Smooth muscle cell of the brain vasculature (primary cell): ENCODE data around the gene GYPC.
"Not testable (repeated sequence)": the region's sequence is repeated elsewhere in the genome, so short reads cannot be mapped to it uniquely, and the experiment has no call there.

Experiments used
- DNase-seq: peaks from one replicate; pipeline ENCODE4 v3.0.0-alpha.2; 2012; ENCODE audit warnings: low read depth, low spot score

The GYPC gene

DNA sequence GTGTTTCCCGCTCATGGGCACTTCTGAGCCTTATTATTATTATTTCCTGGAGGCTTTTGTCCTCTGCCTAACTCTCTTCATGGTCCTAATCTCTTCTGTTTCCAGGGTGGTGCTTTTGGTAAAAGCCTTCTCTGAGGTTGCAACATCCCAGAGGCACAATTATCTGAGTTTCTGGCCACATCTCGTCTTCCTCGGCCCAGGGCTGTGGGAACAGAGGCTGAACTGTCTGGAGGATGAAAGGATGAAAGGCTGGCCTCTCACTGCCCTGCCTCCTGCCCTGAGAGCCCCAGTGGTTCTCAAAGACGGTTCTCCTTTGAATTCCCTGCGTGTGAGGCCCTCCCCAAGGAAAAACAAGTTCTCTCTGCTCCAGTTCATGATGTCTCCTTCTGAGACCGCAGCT lies 13.8 kb downstream of the GYPC start:
- no peak for DNase-seq

DNA sequence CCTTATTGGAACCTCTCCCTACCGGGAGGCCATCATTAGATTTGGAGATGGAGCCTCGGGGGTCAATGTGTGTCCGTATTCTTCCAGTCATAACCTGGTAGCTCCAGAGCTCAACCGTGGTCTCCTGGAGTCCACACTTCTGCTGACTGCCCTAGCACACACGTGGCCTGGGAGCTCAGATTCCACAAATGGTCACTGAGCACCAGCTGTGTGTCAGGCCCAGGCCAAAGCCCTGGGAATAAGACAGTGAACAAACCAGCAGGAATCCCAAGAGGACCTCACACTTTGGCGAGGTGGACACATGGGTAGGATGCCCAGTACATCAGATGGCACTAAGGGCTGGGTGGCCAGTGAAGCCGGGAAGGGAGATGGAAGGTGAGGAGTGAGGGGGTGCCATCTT lies 15.5 kb downstream of the GYPC start:
- DNase-seq = no peak

DNA sequence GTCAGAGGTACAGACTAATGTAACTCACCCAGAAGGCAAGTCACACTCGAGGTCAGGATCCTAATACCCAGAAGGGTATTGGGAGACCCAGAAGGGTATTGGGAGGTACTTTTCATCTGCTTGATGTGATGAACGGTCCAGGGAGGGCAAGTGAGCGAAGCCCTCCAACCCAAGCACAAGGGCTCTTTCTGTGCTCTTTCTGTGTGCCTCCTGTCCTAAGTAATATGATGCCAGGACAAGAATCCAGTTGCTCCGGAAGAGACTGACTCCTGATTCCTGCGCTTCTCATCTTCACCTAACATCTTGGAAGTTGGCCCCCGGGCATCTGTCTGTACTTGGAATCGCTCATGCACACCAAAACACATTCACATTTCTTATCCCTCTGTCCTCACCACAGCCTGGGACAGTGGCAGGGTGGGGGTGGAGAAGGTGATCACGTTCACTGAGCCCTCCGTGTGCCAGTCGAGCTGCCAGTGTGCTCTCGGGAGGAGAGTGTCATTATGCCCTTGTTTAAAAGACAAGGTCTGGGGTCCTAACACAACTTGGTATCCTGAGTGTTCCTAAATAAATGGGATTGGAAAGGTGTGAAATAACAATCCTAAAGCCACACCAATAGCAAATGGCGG lies 17.1 kb downstream of the GYPC start:
- DNase-seq = no peak

DNA sequence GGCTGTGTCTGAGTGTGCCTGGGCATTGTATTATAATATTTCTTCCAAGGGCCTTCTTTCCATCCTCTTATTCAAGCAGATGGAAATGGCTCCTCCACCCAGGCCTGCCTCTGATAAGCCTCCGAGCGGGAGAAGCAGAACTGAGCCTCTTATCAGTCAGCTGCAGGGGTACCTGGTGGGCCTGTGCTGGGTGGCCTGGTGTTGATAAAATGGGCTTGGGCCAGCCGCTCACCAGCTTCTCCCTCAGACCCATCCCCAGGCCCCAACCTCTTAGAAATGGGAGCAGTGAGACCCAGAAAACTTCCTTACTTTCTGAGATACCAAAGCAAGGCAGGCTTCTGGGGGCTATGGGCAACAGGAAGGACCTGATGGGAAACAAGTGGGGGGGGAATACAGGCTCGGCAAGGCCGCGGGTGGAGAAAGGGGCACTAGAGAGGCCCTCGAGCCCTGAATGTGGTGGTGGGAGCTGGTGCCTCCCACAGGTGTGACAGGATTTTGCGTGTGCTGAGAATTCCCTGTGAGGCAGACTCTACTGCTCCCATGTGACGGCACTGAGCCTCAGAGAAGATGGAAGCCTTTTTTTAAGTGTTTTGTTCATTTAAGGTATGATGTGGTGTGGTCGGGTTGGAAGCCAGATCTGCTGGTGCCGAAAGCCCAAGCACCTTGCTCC lies 18.3 kb downstream of the GYPC start:
- DNase-seq = no peak

DNA sequence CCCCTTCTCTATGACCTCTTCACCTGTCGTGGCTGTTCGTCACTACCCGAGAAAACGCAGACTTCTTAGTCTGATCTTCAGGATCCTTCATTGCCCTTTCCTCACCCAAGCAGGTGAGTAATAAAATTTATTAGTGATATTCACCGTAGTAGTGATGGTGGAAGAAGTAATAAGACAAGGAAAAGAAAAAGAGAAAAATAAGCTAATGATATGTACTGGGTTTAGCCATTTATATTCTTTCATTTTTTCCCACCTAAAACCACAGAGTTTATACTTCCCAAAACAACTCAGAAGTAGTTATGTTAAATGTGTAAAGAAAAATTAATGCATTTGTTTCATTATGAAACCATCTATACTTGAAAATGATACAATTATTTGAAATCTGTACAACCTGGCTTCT lies 19.7 kb downstream of the GYPC start:
- DNase-seq = no peak

DNA sequence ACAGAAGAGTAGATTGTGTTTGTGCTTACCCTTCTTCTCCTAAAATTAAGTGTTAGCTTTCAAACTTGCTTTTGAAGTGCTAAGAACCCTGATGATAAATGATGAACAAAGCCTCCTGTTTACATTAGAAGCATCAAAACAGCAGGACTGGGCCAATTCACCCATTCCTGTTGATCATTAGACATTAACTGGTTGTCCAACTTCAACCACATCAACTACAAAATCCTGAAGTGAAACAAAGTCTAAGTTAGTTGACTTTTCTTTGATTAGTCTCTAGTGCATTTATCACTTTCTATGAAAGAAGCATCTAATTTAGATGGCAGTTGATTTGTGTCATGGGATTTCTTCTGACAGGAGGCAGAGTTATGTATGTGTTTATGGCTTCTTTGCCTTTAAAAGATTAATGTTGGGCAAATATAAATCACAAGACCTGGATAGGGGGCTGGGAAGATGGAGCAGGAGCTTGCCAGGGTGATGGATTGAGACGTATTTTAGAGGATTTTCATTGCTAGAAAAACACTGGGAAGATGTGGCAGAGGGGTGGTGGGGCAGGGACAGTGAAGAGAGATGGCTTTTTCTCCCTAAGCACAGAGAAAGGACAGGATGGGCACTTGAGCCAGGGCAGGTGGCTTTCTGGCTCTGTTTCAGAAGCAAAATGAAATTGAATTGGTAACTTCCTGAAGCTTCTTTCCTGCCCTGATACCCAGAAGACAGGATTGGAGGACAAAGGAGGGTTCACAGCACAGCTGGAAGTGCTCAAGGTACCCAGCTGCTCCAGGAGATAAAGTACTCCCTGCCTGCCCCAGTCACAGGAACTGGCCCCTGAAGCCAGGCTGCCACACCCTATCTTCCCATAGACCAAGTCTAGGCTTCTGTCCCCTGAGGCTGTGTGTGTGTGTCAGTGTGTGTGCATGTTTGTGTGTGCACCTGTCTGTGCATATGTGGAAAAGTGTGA lies 20.5 kb downstream of the GYPC start:
- DNase-seq = no peak

DNA sequence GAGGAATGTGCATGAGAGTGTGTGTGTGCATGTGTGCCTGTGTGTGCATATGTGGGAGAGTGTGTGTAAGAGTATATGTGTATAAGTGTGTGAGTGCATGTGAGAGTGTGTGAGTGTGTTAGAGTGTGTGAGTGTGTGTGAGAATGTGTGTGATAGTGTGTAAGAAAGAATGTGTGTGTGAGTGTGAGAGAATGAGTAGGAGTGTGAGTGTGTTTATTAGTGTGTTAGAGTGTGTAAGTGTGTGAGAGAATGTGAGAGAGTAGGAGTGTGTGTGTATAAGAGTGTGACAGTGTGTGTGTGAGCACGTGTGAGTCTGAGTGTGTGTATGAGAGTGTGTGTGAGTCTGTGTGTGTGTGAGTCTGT lies 21.2 kb downstream of the GYPC start:
- no peak for DNase-seq

DNA sequence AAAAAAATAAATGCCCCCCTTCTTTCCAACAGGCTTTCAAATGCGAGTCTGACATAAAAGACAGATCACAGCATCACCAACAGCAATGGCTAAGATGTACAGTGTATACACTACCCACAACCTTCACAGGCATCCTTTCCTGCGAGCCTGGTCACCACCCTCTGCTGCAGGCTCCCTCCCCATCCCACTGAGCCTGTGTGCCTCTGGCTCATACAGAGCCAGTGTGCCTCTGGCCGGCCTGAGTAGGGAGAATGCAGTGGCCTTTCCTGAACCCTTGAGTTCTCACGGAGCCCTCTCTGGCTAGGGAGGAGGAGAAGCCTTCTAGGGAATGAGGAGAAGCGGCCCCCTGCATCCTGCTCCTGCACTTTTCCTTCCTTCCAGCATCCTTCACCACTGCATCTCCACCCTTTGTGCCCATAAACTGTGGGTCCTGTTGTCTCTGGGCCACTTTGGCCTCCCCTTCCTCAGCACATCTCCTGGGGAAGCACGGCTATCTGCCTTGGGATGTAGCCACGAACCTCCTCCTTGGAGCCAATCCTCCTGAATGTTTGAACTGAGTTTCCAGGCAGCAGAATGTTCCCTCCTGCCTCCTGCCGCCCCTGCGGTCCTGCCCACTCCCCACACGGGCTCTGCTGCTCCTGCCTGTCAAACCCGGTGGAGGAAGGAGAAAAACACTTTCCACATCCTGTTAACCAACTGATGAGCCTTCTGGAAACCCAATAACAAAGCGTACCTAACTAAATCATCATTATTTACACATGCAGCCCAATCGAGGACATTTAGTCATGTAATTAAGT lies 22.5 kb downstream of the GYPC start:
- no peak for DNase-seq

DNA sequence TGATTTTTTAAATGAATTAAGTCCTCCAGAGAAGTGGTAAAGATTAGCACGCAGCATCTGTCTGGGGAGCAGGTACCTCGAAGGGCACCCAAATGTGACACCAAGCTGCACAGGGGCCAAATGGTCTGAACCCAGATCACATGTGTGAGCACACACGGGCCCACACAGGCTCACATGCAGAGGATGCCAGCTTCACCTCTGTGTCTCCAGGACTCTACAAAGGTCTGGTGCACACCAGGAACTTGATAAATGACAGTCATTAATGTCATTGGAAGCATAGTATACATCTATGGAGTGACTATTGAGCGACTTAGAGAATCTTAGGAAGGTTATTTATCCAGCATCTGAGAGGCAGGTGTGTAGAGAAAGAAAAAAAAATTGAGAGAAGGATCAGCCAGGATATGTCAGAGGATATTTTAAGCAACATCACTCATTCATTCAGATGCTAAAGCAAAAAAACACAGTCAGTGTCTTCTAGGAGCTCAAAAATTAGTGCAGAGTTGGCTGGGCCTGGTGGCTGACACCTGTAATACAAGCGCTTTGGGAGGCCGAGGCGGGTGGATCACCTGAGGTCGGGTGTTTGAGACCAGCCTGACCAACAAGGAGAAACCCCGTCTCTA lies 23.2 kb downstream of the GYPC start:
- DNase-seq = no peak

DNA sequence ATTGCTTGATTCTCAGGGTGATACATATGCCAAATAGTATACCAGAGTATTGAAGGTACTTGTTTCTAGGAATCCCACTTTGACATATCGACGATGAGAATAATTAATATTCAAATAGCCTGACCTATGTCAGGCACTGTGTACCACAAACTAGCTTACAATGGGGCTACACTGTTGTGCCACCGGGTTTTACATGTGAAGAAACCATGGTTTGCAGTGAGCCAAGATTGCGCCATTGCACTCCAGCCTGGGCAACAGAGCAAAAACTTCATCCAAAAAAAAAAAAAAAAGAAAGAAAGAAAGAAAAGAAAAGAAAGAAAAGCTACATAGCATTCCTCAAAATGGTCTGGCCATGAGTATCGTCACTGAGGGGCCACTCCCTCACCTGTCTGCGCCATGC lies 25.5 kb downstream of the GYPC start:
- no peak for DNase-seq

DNA sequence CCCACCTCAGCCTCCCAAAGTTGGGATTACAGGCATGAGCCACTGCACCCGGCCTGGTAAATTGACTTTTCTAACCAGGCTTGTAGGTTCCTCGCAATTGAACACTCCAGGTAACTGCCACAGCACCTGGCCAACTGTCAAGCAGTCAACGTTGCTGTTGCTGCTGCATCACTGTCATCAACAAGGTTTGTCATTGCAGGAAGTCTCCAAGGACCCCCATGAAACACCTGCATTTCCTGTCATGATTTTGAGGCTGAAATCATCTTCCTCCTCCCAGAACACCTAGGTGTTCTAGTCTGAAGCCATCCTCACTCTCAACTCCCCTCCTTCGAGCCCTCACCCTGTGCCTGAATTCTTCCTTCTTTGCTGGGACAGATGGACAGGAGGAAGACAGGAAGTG lies 29.7 kb downstream of the GYPC start:
- DNase-seq = no peak

DNA sequence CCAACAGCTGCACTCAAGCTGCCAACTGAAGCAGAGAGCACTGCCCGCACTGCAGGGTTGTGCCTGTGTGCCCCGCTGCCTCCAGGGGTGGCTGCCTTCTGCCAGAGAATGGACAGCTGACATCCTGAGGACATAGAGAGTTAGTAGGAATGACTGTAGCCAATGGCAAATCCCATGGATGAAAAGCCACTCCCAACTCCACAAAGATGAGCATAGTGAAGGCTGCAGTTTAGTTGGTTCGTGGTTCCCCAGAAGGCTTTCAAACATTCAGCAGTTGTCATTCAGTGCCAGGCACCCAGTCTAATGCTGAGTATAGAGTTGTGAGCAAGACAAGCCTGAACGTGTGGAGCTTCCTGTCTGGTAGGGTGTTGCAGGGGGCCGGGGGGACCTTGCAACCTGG lies 30.3 kb downstream of the GYPC start:
- DNase-seq = no peak

DNA sequence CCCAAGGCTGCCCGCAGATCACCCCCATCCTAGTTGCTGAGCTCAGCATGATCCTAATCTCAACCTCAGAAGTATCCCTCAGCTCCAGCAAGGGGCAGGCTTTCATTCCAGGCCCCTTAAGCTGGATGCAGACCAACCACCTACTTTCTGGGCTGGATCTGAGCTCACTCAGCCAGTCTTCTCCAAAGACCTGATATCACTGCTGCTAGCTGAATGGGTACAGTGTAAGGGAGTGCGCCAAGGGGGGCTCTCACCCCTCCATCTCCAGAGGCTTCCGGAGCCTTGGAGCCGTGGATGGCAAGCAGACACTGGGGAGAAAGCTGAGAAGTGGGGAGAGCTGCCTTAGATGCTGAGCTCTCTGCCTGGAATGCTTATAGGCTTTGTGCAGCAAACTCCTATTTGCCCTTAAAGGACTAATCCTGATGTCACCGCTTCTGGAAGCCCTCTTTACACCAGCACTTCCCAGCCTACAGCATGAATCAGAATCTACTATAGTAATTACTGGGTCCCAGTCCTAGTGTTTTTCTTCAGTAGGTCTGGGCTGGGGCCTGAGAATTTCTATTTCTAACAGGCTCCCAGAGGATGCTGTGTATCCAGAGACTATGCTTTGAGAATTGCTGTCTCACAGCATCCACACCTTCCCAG lies 31.0 kb downstream of the GYPC start:
- no peak for DNase-seq

DNA sequence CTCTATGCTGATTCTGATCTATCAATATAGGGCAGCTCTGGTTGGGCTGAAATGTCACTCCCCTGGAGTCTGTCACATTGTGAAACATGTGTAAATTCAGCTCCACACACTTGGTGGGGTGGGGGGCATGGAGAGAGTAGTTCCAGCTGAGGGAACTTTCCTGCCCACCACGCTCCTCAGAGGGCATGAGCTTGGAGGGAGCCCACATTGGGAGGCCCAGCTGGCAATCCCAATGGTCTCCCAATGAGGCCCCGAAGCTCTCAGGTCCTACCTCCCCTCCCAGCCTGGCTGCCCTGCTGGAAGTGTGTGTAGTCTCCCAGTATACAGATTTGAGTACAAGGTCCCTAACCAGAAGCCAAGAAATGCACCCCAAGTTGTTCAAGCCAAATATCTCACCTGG lies 31.5 kb downstream of the GYPC start:
- DNase-seq = no peak

DNA sequence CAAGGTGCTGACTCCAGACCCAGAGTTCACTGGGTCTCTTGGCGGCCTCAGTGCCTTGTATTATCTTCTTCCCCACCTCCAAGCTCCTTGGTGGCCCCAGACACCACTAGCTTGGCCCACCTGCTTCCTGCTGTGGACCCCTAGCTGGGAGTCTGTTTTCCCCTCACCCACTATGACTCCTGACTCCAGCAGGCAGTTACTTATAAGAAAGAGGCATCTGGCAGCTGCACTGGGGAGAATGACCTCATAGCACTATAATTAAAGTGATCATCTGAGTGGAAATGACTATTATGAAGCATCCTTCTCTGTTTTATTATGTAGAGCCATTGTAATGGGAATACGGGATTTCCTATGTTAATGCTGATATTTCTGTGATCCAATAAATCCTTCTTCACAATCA lies 32.6 kb downstream of the GYPC start:
- not testable (repeated sequence) for DNase-seq

DNA sequence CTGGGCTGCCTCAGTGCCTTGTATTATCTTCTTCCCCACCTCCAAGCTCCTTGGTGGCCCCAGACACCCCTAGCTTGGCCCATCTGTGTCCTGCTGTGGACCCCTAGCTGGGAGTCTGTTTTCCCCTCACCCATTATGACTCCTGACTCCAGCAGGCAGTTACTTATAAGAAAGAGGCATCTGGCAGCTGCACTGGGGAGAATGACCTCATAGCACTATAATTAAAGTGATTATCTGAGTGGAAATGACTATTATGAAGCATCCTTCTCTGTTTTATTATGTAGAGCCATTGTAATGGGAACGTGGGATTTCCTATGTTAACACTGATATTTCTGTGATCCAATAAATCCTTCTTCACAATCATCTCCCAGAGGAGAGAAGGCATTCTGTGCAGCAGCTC lies 36.3 kb downstream of the GYPC start:
- not testable (repeated sequence) for DNase-seq

DNA sequence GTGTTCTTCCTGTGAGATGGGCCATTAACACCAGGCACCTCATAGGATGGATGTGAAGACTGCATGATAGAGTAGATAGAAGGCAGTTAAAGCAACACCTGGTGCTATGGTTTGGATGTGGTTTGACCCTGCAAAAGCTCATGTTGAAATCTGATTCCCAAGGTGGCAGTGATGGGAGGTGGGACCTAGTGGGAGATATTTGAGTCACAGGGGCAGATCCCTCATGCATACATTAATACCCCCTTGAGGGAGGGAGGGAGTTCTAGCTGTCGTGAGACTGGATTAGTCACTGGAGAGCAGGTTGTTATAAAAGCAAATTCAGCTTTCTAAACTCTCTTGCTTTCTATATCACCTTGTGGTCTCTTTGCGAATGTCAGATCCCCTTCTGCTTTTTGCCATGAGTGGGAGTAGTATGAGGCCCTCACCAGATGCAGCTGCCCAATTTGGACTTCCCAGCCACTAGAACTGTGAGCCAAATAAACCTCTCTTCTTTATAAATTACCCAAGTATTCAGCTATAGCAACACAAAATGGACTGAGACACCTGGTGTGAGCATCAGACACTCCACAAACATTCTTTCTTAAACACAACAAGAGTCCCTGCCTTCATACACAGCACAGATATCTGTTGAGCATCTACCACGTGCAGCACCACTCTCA lies 37.1 kb downstream of the GYPC start:
- DNase-seq = not testable (repeated sequence)

DNA sequence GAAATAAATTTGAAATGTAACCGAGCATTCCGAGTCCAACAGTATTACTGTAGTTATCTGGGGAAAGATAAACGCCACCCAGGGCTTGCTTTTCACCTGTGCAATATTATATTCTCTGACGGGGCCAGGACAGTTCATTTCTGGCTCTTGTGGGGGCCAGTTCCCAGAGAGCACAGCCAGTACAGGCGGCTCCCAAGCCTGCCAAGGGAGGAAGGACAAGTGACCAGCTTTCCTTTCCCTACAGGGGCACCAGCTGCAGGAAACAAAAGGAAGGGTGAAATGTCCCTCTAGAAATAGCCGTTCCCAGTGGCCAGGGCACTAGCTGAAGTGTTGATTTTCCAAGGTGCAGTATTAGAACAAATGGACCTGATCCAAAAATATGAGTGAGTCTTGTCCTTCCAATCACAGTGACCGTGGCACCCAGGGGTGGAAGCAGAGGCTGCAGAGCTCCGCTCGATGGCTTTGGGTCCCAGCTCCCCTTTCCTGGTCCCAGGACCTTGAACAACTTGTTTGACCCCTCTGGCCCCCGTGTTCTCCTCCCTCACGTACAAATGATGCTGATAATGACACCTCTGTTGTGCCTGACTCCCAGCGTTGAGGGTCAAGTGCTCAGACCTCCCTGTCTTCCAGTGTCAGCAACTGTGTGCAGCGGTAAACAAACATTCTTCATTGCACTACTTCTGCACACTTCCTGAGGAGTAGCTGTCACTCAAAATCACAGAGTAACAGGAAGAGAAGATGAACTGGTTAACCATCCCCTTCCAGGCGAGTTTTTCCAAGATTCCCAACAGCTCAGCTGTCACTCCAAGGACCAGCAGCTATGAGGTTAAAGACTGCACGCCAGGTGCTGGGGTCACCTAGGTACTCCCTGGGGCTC lies 40.9 kb downstream of the GYPC start:
- no peak for DNase-seq

DNA sequence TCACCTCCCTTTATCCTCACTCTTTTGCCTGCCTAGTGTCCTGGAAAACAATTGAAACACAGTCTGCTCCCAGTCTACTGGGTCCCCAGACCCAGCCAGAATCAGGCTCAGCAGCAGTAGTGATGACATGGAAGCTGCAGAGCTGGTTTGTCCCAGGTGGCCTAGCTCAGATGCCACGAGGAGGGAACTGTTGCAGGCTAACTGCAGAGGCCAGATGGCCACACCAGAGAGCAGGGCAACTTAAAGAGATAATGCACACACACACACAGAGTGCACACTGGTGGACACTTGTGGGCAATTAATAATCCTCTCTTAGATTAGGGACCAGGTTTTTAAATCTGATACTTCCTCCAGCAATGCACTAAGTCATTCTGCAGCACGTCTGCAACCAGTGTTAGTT lies 42.4 kb downstream of the GYPC start:
- no peak for DNase-seq
